HG03457 (cell line): Measurements from ENCODE around the gene TNFRSF13B.
"Not testable (repeated sequence)": the region's sequence is repeated elsewhere in the genome, so short reads cannot be mapped to it uniquely, and the experiment has no call there.

Experiments
- ATAC-seq: cut with Tn5 transposase; IDR thresholded peaks from one replicate; pipeline ENCODE4 v1.9.1; 2021; ENCODE audit warnings: moderate number of reproducible peaks; ENCODE audit not compliant: unreplicated experiment

The TNFRSF13B gene

GRCh38 chr17:16987066-16987829, 15.3 kb upstream of the TNFRSF13B start:
- no peak for ATAC-seq

GRCh38 chr17:16986391-16986790, 14.5 kb upstream of the TNFRSF13B start:
- ATAC-seq = no peak

GRCh38 chr17:16981928-16982327, 10.0 kb upstream of the TNFRSF13B start:
- no peak for ATAC-seq

GRCh38 chr17:16980813-16981731, 9.2 kb upstream of the TNFRSF13B start:
- no peak for ATAC-seq

- no peak for ATAC-seq
Observed at GRCh38 chr17:16980061-16980460, 8.1 kb upstream of the TNFRSF13B start.

- ATAC-seq = not testable (repeated sequence)
Observed at GRCh38 chr17:16979237-16979823, 7.4 kb upstream of the TNFRSF13B start.

GRCh38 chr17:16977932-16978331, 6.0 kb upstream of the TNFRSF13B start:
- no peak for ATAC-seq

- ATAC-seq = no peak
Observed at GRCh38 chr17:16976725-16977550, 5.0 kb upstream of the TNFRSF13B start.

GRCh38 chr17:16975744-16976625, 4.1 kb upstream of the TNFRSF13B start:
- ATAC-seq = no peak

- no peak for ATAC-seq
Observed at GRCh38 chr17:16975277-16975651, 3.3 kb upstream of the TNFRSF13B start.

- ATAC-seq = no peak
Observed at GRCh38 chr17:16974569-16975276, 2.8 kb upstream of the TNFRSF13B start.

- ATAC-seq = no peak
Observed at GRCh38 chr17:16973760-16974540, 2.0 kb upstream of the TNFRSF13B start.

GRCh38 chr17:16973043-16973442, 1.1 kb upstream of the TNFRSF13B start:
- not testable (repeated sequence) for ATAC-seq

GRCh38 chr17:16972346-16972745, 428 bp upstream of the TNFRSF13B start:
- ATAC-seq = no peak

- no peak for ATAC-seq
Observed at GRCh38 chr17:16969931-16970906, 1.7 kb downstream of the TNFRSF13B start.

- no peak for ATAC-seq
Observed at GRCh38 chr17:16968786-16969185, 3.1 kb downstream of the TNFRSF13B start.

GRCh38 chr17:16962804-16963203, 9.1 kb downstream of the TNFRSF13B start:
- no peak for ATAC-seq
